GM19467 (cell line): Measurements from ENCODE around the gene TEKT2.

Experiments
- ATAC-seq: cut with Tn5 transposase; IDR thresholded peaks from one replicate; pipeline ENCODE4 v1.9.1; 2021; ENCODE audit warnings: mild to moderate bottlenecking, moderate library complexity; ENCODE audit not compliant: unreplicated experiment

TEKT2 gene

DNA sequence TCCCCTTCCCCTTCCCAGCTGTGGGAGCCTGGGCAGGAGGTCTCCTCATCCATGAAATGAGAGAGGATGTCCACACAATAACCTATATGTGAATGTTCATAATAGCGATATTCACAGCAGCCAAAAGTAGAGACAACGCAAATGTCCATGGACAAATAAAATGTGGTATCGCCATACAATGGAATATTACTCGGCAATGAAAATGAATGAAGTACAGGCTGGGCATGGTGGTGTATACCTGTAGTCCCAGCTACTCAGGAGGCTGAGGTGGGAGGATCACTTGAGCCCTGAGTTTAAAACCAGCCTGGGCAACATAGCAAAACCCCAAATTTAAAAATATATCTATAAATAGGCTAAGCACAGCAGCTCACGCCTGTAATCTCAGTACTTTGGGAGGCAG lies 17.7 kb downstream of the TEKT2 start:
- no peak for ATAC-seq

DNA sequence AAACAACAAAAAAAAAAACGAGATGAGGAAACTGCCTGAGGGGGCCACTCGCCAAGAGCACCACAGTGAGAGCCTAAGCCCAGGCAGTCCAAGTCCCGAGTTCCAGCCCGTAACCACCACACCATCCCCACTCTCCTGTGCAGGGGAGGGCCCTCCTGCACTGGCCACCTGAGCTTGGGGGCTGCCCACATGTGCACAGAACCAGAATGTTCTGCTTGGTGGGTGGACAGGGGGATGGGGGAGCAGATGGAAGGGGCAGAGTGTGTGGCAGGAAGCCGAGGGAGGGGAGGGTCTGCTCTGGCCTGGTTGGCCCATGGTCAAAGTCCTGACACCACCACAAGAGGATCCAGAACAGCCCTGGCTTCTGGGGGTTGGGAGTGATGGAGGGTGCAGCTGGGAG lies 22.4 kb downstream of the TEKT2 start:
- no peak for ATAC-seq

DNA sequence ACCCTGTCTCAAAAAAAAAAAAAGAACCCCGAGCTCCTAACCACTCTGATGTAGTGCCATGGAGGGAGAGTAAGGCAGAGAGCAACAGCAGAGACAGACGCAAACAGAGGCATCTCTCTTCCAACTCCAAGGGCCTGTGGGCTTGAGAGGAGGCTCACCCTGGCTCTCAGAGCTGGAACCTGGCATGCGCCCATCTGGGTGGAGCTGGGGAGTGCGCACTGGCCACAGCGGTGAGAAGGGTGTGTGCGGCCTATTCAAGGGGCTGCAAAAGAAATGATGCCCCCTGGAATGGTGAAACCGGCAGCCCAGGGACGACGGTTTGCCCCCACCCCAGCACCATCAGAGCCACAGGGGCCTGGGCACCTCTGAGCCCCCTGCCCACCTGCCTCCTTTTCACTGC lies 23.5 kb downstream of the TEKT2 start:
- no peak for ATAC-seq

DNA sequence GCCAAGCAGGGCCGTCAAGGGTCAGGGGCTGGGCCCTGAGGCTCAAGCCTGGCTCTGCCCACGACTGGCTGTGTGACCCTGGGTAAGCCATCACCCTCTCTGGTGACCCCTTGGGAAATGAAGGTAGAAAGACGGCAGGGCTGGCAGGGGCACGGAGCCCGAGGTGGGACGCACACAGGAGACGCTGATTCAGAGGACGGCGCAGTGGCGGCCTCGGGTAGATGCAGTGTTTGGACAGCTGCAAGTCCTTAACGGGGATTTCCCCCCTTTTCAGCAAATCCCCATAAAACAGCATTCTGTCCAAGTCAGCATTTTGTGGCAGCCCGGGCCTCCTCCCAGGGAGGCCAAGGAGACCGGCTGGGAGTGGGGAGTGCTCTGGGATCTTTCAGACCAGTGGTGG lies 24.4 kb downstream of the TEKT2 start:
- no peak for ATAC-seq

DNA sequence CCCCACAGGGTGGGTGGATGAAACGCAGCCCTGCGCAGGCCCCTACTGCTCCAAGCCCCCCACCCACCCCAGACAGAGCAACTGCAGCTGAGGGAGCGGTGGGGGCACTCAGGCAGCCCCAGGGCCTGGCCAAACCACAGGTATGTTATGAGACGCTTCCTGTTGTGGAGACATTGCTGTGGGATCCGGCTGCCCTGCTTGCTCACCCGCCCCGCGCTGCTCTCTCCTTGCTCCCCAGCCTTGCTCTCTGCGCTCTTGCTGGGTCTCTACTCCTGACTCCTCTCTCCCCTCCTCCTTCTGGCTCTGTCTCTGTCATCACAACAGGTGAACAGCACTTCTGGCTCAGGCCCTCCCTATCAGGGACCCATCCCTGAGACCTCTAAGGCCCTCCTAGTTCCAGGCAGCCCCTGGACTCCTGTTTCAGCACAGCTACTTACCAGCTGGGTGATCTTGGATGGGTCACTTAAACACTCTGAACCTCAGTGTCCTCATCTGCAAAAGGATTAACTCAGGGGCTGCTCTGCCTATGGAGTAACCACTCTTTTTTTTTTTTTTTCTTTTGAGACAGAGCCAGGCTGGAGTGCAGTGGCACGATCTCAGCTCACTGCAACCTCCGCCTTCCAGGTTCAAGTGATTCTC lies 25.3 kb downstream of the TEKT2 start:
- no peak for ATAC-seq

DNA sequence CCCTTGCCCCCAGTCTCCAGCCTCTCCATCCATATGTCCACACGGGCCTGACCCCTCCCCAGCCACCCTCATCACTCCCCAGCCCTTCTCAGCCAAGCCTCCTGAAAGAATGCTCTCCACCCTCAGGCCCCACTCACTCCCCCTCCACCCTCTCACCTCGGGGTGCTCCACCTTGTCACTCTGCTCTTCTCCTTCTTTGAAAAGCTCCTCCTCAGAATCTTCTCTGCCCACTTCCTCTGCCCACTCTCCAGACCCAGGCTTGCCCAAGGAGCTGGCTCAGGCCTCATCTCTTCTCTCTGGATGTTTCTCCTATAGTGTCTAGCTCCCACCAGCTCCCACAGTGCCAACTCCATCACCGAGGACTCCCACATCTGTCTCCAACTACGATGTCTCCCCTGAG lies 27.3 kb downstream of the TEKT2 start:
- ATAC-seq: no peak

DNA sequence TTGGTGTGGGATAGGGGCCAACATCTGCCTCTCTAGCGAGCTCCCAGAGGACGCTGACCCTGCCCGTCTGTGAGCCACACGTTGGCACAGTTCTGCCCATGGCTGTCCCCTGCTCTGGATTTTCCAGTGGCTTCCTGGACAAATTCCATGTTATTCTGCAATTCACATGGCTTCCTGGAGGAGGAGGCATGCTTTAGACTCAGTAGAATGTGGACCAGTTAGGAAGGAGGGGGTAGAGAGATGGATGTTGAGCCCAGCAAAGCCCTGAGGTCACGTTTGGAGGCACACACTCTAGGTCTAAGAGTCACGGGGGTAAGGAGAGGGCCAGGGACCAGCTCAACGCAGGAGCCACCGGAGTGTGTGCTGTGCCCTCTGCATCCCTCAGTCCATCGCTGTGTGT lies 28.9 kb downstream of the TEKT2 start:
- ATAC-seq: no peak

DNA sequence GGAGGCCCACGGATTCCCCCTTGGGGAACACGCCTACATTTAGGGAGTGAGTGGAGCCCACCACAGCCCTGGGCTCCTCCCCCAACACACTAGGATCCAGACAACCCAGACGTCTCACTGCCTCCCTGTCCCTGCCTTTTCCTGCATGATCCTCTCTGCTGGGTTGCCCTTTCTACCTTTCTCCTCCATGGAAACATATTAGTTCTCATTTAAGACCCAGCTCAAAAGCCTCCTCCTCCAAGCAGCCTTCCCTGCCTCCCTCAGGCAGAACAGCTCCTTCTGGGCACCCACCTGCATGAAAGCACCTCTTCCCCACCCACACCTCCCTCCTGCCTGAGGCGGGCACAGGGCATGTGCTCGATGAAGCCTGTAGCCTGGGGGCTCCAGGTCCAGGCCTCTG lies 30.5 kb downstream of the TEKT2 start:
- no peak for ATAC-seq

DNA sequence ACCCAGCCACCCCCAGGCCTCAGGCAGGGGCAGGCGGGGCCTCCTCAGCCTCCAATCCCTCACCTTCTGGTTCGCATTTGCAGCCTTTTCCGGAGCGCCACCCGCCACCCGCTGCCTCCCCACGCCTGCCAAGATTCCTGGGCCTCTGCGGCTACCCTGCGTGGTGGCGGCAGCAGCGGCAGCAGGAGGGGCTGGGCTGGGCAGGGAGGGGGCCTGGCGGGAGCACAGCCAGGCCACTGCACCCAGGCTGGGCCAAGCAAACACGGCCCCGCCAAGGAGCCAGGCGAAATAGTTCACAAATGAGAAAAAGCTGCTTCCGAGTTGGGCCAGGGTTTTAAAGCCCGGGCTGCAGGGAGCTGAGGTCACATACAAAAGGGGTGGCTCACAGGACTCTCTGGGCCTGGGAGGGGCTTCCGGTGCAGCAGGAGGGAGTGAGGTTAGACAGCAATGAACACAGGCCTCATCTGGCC lies 31.3 kb downstream of the TEKT2 start:
- no peak for ATAC-seq

DNA sequence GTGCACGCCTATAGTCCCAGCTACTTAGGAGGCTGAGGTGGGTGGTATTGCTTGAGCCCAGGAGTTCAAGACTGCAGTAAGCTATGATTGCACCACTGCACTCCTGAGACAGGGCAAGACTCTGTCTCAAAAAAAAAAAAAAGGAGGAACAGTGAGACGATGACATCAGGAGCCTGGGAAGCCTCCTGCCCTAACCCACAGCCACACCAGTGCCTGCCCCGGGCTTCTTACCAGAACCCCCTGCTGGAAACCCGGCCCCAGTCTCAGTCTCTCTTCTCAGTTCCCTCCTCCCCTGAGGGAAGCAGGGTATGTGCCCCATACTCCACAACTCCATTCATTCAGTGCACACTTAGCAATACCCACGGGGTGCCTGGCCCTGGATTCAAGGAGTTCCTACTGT lies 32.0 kb downstream of the TEKT2 start:
- no peak for ATAC-seq

DNA sequence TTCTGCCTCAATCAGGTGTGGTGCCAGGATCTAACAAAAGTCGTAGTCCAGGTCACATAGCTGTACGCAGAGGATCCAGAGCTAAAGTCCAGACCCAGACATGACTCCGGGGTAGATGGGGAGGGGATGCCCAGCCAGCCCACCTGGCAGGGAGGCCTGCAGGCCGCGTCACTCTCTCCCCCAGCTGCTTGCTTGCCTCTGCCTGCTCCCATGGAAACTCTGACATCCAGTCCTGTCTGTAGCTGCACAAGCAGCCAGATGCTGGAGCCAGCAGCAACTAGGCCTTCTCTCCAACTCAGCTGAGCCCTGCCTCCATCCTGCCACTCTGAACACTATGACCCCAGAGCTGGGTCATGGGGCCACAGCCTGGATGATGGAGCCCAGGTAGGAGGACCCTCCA lies 33.0 kb downstream of the TEKT2 start:
- ATAC-seq: no peak

DNA sequence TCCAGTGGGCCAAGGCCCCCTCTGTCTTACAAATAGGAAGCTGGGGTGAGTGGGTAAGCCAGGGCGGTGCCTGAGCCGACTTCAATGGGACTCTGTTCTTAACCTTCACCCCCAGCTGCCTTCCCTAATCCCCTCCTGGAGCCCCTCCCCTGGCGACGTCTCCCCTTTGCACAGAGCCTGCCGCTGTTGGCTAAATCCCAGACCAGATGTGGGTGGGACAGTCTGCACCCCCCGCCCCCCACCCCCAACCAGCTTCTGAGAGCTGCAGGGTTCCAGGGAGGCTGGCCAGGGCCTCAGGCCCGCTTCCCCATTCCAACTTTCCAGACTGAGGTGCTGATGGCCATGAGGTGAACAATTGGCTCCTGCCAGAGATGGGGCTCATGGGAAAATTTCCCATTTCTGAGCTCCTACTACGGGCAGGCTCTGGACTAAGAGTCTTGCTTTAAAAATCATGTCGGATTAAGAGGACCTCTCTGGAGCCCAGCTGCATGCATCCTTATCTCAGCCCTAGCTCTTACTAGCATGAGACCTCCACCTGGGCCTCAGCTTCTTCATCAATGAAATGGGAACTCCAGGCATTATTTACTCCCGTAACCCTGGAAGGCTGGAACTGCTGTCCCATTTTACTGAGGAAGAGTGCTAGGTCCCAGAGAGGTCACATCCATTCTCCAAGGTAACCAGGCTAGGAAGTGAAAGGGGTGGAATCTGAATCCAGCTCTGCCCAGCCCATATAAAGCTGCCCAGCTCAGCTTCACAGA lies 34.7 kb downstream of the TEKT2 start:
- ATAC-seq: no peak

DNA sequence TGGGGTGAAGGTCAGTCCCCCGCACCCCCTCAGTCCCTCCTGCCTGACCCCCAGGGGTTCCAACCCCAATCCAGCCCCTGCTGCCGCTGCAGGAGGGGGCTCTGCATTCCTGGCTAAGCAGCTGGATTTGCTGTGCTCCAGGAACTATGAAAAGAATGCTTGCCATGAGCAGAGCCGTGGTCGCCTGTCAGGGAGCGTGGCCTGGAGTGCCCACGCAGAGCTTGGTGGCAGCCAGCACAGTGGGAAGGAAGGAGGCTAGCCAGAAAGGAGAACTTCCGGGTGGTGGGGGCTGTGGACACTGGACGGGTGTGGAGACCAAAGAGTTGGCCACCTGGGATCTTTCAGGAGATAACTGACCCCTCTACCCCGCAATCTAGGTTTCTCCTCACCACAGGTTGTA lies 35.6 kb downstream of the TEKT2 start:
- no peak for ATAC-seq

DNA sequence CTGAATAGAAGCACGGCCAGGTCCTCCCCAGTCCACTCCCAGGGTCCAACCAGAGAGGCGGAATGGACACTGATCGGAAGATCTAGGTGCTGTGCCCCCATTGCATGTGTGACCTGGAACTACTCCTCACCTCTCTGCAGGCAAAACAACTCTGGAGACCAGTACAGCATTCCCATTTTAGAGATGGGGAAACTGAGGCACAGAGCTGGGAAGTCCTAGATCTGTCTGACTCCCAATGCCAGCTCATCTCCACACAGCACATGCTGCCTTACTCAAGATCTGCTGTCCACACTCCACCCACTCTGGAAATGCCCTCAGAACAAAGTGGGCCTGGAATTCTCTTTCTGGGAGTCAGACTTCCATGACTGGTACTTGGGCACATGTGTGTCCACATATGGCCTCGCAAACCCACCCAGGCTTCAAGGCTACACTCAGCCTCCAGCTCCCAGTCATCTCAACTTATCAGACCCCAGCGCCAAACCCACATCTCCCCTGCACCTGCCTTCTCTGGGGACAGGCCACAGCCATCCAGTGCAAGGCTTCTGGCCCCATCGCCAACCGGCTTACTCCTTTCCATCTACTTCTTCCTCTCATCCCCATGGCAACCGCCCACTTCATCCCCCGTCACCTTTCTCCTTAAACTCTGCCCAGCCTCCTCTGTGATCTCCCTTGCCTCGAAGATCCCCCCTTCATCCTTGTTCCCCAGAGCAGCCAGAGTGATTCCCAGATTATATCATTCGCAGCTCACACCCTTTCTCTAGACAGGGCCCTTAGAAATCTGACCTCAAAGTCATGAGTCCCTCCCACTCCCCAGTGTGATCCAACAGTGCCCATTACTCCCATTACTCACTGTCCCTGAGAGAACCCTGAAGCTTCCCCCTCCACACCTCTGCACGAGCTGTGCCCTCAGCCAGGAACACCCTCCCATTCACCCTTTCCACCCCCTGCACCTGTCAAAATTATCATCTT lies 38.5 kb downstream of the TEKT2 start:
- no peak for ATAC-seq

DNA sequence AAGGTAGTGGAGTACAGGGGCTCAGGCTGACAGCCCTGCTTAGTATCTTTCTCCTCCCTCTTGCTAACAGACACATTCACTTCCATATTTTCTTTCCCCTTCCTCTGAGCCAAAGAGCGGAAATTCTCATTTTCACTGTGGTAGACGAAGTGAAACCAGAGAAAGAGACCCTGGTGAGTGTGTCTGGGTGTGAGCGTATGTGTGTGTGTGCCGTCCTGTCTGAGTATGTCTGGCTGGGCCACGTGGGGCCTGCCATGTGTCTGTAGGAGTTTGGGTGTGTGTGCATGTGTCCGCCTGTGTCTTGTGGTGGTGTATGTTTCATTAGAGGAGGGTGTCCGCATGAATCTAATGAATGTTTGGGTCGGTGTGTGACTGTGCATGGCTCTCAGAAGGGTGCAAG lies 39.5 kb downstream of the TEKT2 start:
- no peak for ATAC-seq

DNA sequence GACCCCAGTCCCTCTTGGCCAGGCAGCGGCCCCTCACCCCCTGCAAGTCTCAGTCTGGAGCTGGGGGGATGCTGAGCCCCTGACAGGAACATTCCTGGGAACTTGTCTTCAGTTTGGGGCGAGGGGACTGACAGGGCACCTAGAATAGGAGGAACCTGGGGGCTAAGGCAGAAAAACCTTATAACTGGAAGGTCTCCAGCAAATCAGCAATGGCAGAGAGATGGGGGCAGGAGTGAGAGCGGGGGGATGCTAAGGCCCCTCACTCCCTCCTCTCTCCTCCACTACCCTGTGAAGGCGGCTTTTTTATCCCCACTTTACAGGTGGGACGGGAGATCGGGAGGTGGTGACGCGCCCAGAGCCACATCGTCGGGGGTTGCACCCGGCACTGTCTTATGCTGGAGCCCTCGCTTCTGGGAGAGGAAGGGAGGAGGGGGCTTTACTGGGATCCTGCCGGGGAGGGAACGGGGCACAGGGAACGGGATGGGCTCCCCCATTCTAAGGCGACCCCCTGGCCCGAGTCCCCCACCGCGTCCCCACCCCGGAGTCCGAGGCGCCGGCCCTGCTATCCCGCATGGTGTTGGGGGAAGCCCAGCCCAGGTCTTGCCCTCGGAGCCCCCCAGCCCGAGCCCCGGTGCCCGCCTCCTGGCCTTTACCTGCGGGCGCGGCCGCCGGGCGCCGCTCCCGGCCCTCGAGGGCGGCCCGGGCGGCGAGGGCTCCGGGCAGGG lies 40.7 kb downstream of the TEKT2 start:
- no peak for ATAC-seq

DNA sequence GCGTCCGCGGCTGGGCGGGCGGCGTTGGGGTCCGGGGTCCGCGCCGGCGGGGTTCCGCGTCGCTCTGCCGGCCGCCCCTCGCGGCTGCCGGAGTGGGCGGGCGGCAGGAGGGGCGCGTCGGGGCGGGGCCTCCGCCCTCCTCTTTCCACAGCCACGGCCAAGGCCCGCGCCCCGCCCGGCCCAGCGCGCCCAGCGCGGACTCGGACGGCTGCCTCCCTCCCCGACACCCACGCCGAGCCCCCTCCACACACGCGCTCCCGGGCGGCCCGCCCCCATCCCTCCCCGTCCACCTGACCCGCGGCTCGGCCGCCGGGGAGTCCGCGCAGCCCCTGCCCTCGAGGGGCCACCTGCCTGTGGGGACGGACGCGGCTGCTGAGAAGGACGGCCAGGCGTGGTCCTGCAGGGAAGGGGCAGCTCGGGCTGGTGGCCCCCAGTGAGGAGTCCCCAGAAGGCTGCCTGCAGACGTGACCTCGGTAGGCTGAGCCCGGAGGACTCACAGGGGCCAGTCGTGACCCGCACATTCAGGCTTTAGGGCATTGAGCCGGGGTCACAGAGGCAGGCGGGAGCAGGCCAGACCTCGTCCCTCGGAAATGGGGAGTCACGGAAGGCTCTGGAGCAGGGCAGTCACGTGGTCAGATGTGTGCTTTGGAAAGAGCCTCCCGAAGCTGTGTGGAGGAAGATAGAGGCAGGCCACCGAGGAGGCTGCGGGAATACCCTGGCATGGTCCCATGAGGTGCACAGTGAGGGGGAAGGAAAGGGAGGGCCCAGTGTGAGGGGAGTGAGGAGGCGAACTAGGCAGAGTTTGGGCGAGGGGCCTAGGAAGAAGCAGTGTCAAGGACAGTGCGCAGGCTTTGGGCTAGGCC lies 41.5 kb downstream of the TEKT2 start, which contains the start of gene COL8A2:
Gene COL8A2, minus strand, starts transcription at position 94 of the 863 bp plus-strand sequence. CDS start 24,980 bp downstream, outside the sequence.
- ATAC-seq: no peak

DNA sequence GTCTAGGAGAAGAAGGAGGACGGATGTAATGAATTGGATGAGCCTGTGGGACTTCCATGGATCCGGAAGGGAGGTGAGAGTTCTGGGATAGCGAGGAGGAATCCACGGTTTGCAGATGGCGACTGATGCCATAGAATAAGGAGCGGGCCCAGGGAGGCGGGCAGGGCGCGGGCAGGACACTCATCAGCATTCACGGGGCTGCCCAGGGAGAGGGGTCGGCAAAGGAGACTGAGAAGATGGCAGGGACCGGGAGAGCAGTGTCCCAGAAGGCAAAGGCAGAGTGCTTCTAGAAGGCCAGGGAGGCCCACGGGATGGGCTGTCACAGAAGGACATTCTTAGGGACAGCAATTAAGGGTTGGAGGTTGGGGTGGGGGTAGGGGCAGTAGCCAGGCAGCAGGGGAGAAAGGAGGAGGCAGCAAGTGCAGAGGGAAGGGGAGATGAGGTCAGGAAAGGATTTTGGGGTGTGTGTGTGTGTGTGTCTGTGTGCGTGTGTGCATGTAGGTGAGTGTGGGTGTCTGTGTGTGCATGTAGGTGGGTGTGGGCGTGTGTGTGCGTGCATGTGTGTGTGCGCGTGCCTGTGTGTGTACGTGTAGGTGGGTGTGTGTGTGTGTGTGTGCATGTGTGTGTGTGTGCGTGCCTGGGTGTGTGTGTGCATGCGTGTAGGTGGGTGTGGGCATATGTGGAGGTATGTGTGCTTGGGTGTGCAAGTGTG lies 42.3 kb downstream of the TEKT2 start:
- ATAC-seq: no peak
